ENCODE measurements around the gene ADAD2. TPM values are rescaled to one million over a fixed set of nuclear protein-coding genes. Genes with fewer than 3 reads are reported as not detected.
A peak's percentile ranks its signal among the peaks of the same experiment; 100 is the strongest.

Gene ADAD2
- total RNA-seq, 4 donors from 2014 or later: 7.4 TPM; not detected in 3

- intact Hi-C loops (cut with DNase I; ENCODE audit: low total_unique reads) (no loop called here), in situ Hi-C loops (cut with MboI; ENCODE audit: low pct_ligation_motif_present in 1 of 4, low pct_unique_long_range_greater_than_20kb in 1 of 4, low sequenced_read_pairs in 3 of 4) (loop anchor here in 3 of 4 donors (10.0 to 25.0 kb wide), 3 partner anchors 91 to 363 kb away; partner anchors contain the start of genes HSBP1 (in 1 of the 3), NECAB2 (in 1 of the 3) and OSGIN1 (in 1 of the 3))
- TF ChIP-seq EP300 (IDR thresholded peaks at IDR 0.05; ENCODE audit: low read depth) (no peak), CTCF (IDR thresholded peaks at IDR 0.05) (peak; percentile 39 to 89 (median 82))
- WGBS, 2 donors (ENCODE audit: low coverage in 1 of 2): 20 to 42% methylated on average over 1 to 10 of the region's 10 CpGs
- no peaks in the 10 kb centered on the region for H3K27me3 ChIP-seq
- H3K4me1 ChIP-seq: peaks cover 14 to 29% (median 17%) of the 10 kb centered on the region in 4 donors
- H3K27ac ChIP-seq: peak overlapping the region in 1 of 4 donors; percentile 79
- H3K9me3 ChIP-seq: no peaks in the 10 kb centered on the region
- no peak overlapping the region for H3K4me3 ChIP-seq
- H3K36me3 ChIP-seq: peaks cover 0 to 3% (median 0%) of the 10 kb centered on the region in 4 donors
- peak; percentile 58 for DNase-seq
Measured at GRCh38 chr16:84175350-84176081, 15.4 kb upstream of the ADAD2 start.

GRCh38 chr16:84176192-84177053 is 14.5 kb upstream of the ADAD2 start:
- H3K36me3 ChIP-seq: peaks cover 0 to 3% (median 0%) of the 10 kb centered on the region in 4 donors
- DNase-seq: no peak
- H3K4me3 ChIP-seq: no peak overlapping the region
- H3K27ac ChIP-seq: peak overlapping the region; percentile 63 to 79 (median 68)
- 35 to 62% methylated on average over 4 to 18 of the region's 18 CpGs for WGBS, 2 donors (ENCODE audit: low coverage in 1 of 2)
- intact Hi-C loops (cut with DNase I; ENCODE audit: low total_unique reads): no loop called here
- TF ChIP-seq CTCF (IDR thresholded peaks at IDR 0.05): no peak
- no peak for TF ChIP-seq POLR2AphosphoS5 (IDR thresholded peaks at IDR 0.05)
- no peak for TF ChIP-seq EP300 (IDR thresholded peaks at IDR 0.05; ENCODE audit: low read depth)
- no peak for TF ChIP-seq POLR2A (IDR thresholded peaks at IDR 0.05)
- no peaks in the 10 kb centered on the region for H3K9me3 ChIP-seq
- in situ Hi-C loops (cut with MboI; ENCODE audit: low pct_ligation_motif_present in 1 of 4, low pct_unique_long_range_greater_than_20kb in 1 of 4, low sequenced_read_pairs in 3 of 4): loop anchor here in 3 of 4 donors (10.0 to 25.0 kb wide), 3 partner anchors 92 to 364 kb away; partner anchors contain the start of genes HSBP1 (in 1 of the 3), NECAB2 (in 1 of the 3) and OSGIN1 (in 1 of the 3)
- peaks cover 14 to 29% (median 17%) of the 10 kb centered on the region in 4 donors for H3K4me1 ChIP-seq
- H3K27me3 ChIP-seq: no peaks in the 10 kb centered on the region

- H3K36me3 ChIP-seq: peaks cover 0 to 5% (median 2%) of the 10 kb centered on the region in 4 donors
- H3K4me1 ChIP-seq: peaks cover 14 to 29% (median 17%) of the 10 kb centered on the region in 4 donors
- in situ Hi-C loops (cut with MboI; ENCODE audit: low pct_ligation_motif_present in 1 of 4, low pct_unique_long_range_greater_than_20kb in 1 of 4, low sequenced_read_pairs in 3 of 4): loop anchor here in 3 of 4 donors (10.0 to 25.0 kb wide), 3 partner anchors 93 to 365 kb away; partner anchors contain the start of genes HSBP1 (in 1 of the 3), NECAB2 (in 1 of the 3) and OSGIN1 (in 1 of the 3)
- WGBS, 2 donors (ENCODE audit: low coverage in 1 of 2): 51% methylated on average over 9 of the region's 9 CpGs; no CpG with 5 or more reads in 1 of the 2 donors
- no peaks in the 10 kb centered on the region for H3K9me3 ChIP-seq
- no peak overlapping the region for H3K4me3 ChIP-seq
- TF ChIP-seq EP300 (IDR thresholded peaks at IDR 0.05; ENCODE audit: low read depth) (no peak), CTCF (IDR thresholded peaks at IDR 0.05) (no peak), POLR2AphosphoS5 (IDR thresholded peaks at IDR 0.05) (no peak), POLR2A (IDR thresholded peaks at IDR 0.05) (no peak)
- no peaks in the 10 kb centered on the region for H3K27me3 ChIP-seq
- intact Hi-C loops (cut with DNase I; ENCODE audit: low total_unique reads): no loop called here
- DNase-seq: no peak
- peak overlapping the region; percentile 63 to 79 (median 68) for H3K27ac ChIP-seq
Measured at GRCh38 chr16:84177741-84178073, 13.2 kb upstream of the ADAD2 start.
